Body of pancreas (tissue), 4 donors: ENCODE data around the gene KCTD10.

Source experiments
- CTCF ChIP-seq, 7 experiments: fragments of 450-650 bp in 4 of 7; fragments of 200-600 bp in 3 of 7; sonication (generic) in 3 of 7; IDR thresholded peaks; one replicate each; pipeline ENCODE4 v1.5.1; 2016 to 2019; ENCODE audit warnings: antibody characterized with exemption in 7 of 7
- POLR2A ChIP-seq, 3 donors: fragments of 450-650 bp; IDR thresholded peaks; one replicate each; pipeline ENCODE4 v1.6.1; 2016; ENCODE audit warnings: antibody characterized with exemption in 3 of 3, mild to moderate bottlenecking in 2 of 3

- TF ChIP-seq CTCF (IDR thresholded peaks at IDR 0.05) (no peak), POLR2A (IDR thresholded peaks at IDR 0.05) (no peak)
These were observed 14.6 kb upstream of the KCTD10 start for GRCh38 chr12:109491671-109492070.
